NCI-H2227 treated with DMSO at 0.1 percent for 48 hours (cell line): ENCODE results near the gene HOXC13.
A peak's percentile ranks its signal among the peaks of the same experiment; 100 is the strongest.

Source experiments
- DNase-seq: peaks from one replicate; lab custom pipeline; 2025; lab: John Stamatoyannopoulos, UW

HOXC13 gene

DNA sequence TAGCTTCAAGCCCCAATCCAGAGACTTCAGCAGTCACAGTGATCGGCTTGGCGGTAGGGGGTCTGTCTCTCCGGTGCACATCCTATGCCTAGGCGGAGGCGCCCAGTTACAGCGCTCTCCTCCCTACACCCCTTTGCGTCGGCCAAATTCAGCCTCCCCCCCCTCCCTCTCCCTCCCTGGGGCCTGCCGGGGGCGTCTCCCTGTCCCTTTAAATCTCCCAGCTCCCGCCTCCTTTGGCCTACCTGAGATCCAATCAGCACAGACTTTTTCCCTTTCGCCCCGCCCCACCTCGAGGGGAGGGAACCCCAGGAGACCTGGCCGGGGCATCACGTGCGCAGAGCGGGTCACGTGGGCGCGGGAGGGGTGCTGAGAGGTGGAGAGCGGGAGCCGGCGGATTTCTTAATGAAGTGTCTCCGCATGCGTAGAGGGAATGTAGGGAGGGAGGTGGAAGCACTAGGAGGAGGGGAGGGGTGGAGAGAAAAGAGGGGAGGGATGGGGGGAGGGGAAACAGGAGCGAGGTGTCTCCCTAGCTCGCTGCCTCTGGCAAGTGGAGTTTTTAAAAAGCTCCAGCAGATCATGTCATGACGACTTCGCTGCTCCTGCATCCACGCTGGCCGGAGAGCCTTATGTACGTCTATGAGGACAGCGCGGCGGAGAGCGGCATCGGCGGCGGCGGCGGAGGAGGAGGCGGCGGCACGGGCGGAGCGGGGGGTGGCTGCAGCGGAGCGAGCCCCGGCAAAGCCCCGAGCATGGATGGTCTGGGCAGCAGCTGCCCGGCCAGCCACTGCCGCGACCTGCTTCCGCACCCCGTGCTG lies at the start of gene HOXC13:
TSS of gene HOXC13 (plus strand) at position 506 of the 815 bp plus-strand sequence. CDS start at position 582, 76 bp downstream.
- DNase-seq: peak; percentile 91

GRCh38 chr12:53890081-53890480 lies 48.5 kb upstream of the HOXC13 start:
- no peak for DNase-seq

GRCh38 chr12:53892762-53893395 lies 45.8 kb upstream of the HOXC13 start:
- DNase-seq: no peak

- no peak for DNase-seq
Observed at GRCh38 chr12:53899230-53899629, 39.4 kb upstream of the HOXC13 start.

- no peak for DNase-seq
Observed at GRCh38 chr12:53907103-53907502, 31.5 kb upstream of the HOXC13 start.

DNA sequence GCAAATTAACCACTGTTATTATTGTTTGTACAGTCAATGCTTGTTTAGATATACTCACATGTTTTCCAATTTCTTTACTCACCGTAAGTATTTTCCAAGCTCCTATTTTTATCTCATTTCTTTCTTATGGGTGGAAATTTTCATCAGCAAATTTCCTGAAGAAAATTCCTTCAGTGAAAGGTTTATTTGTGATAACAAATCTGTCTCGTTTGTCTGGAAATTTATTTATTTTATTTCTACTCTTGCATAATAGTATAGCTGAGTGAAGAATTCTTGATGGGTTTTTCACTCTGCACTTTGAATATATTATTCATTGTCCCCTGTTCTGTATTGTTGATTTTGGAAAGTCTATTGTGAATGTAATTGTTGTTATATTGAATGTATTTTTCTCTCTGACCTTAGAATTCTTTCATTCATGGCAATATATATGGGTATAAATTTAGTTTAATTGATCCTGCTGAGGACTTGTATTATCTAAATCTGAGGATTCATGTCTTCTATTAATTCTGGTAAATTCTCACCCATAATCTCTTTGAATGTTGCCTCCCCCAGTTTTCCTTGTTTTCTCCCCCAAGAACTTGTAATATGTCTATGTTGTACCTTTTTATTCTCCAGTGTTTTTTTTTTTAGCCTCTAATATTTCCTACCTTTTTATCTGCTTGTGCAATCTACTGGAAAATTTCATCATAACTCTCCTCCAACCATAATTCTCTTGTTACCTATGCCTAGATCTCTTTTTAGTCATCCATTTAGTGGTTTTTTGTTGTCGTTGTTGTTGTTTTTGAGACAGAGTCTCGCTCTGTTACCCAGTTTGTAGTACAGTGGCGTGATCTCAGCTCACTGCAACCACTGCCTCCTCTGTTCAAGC lies 21.6 kb upstream of the HOXC13 start:
- DNase-seq: no peak

DNA sequence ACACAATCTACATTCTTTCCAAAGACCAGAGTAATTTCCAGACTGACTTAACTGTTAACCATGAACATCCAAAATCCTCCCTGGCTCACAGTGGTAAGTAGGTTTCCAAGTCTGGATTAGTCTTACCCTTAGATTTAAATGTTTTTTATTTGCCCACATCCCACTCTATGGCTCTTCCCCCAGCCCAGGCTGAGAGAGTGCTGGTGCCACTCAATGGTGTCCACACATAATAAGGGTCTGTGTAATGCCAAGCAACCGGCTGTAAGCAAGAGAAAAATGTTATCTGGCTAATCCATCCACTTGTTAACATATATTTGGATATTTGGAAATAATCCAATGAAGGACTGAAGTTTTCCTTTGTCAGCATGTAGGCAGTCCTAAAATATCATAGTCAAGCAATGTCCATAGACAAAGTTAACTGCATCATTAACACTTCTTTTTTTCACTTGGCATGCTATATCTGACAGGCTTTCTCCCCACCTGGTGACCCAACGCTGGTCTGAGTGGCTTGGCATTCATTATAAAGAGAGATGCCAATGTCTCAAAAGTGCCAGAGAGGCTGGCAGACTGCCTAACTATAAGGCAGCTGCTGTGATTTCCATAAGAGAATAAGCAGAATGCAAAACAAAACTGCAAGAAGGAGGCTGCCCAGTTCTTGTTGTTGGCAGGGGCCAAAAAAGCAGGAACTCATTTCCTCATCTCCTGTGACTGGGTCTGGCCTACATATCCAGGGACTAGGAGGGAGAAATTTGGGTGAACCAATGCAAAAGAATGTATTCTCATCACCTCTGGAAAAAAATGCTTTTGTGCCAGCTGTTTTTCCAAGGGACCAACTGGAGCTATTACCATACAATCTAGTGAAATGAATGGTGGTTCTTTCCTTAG lies 13.9 kb upstream of the HOXC13 start:
- no peak for DNase-seq

DNA sequence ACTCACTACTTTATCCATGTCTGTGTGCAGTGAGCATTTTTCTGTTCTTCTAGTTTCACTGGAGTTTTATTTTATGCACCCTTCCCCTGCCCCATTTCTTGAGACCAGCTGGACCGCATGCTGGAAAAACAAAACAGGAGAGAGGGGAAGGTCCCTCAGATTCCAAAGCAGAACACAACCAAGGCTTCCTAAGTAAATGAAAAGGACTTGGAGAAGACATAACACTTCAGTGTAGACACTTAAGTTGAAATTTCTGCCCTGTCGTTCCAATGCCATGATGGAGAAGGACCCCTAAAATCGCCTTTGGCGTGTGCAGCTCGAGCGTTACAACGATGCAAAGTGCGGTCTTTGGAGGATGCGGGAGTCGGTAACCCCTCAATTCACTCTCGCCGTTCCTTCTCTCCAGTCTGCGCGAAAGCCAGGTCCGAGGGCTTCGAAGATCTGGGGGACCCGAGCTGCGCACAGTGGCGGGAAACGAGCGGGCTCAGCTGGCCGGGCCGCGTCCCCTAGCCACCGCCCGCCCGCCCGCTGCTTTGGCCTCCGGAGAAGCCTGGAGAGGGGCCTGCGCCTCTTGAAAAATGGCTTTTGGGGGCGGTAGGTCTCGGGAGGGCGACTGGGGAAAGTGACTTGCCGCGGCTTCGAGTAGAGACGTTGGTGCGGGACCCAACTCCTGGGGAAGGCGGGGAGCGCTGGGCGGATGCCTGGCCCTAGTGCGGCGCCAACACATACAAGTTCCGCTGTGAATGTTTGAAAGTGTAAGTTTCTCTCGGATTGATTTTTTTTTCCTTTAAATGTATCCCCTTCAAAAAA lies 11.2 kb upstream of the HOXC13 start:
- DNase-seq: no peak

DNA sequence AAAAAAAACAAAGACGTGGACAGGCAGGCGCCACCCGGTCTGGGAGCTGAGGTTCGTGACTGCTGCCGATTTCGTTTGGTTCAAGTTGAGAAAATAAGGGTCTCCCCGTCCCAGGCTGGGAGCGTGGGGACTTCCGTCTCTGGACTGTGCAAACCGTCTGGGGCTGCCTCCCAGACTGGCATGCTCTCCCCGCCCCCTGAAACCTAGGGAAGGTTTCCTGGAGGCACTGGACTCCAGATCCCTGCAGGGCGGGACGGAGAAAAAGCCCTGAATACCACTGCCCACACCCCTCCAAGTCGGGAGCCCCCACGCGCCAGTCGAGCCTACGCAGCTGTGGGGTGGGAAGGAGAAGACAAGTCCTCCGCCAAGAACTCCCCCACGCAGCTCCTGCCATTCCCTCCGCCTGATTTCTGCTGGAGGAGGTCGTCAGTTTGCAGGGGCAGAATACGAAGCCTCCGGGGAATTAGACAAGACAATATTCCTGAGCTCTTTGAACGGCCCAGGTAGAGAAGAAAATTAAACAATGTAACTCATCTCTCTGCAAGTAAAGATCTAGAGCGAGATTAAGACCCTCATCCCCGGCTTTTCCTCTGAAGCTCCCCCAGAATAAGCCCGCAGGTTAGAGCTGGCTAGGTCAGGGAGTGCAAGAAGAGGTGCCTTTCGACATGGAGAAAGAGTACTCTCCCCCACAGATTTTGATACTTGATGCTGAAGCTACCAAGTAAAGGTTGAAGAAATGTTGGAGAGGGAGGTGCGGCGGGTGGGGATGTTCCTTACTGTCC lies 10.4 kb upstream of the HOXC13 start:
- DNase-seq: no peak

DNA sequence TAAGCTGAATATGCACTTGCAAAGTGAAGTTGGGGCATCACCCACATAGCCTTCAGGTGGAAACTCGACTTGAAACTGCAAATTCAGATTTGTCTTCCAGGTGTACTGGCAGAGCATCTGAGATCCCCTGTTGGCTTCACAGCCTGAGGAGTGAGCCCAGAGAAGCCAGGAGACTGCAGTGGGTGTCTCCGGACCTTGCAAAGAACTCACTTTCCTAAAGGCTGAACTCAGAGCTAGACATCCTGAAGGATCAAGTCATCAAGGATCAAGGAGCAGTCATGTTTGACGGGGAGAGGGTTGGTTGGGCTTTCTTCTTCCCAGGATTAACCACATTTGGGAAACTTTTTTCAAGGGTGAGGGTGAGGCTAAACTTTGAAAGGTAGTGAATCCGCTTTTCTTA lies 9.1 kb upstream of the HOXC13 start:
- no peak for DNase-seq

- no peak for DNase-seq
Observed at GRCh38 chr12:53930591-53931255, 7.9 kb upstream of the HOXC13 start.

GRCh38 chr12:53931844-53932581 lies 6.6 kb upstream of the HOXC13 start:
- DNase-seq: no peak

- DNase-seq: no peak
Observed at GRCh38 chr12:53932915-53933314, 5.7 kb upstream of the HOXC13 start.

DNA sequence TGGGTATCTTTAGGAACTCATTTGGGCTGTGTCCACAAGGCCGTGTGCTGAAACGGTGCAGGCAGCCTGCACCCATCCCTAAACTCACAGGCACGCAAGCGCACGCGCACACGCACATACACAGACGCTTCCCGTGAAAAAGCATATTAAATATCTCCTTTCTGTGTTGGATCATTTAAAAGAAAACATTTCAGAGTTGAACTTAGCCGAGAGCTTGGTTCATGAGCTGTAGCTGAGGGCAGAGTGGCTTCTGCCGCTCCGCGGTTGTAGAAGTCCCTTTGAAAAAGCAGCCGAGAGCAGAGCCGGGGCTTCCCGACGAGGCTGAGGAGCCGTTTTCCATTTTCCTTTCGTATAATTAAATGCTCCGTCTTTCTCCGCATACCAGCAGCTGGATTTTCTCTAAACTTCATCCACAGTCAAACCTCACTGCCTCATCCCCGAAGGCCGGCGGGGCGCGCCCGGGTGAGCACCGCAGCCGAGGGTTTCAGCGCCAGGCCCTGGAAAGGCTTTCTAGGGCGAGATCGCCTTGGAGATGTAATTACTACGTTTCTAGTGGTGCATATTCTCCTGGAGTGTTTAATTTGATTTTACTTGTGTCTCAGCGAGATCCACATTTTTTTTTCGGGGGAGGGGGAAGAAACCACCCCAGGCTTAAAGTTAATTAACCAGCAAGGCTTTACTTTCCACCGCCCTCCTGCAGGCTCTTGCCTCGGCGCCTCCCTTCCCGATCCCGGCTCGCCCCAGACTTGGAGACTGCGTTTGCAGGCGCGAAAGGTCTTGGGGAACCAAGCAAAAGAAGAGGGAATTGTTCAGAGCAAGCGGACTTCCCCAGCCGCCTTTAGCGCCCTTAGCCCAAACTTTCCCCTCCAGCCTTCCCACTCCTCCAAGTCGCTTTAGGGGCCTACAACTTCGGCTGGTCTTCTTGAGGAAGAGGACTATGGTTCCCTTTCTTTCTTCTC lies 3.0 kb upstream of the HOXC13 start:
- DNase-seq: no peak

GRCh38 chr12:53937099-53937498 lies 1.5 kb upstream of the HOXC13 start:
- DNase-seq: no peak

DNA sequence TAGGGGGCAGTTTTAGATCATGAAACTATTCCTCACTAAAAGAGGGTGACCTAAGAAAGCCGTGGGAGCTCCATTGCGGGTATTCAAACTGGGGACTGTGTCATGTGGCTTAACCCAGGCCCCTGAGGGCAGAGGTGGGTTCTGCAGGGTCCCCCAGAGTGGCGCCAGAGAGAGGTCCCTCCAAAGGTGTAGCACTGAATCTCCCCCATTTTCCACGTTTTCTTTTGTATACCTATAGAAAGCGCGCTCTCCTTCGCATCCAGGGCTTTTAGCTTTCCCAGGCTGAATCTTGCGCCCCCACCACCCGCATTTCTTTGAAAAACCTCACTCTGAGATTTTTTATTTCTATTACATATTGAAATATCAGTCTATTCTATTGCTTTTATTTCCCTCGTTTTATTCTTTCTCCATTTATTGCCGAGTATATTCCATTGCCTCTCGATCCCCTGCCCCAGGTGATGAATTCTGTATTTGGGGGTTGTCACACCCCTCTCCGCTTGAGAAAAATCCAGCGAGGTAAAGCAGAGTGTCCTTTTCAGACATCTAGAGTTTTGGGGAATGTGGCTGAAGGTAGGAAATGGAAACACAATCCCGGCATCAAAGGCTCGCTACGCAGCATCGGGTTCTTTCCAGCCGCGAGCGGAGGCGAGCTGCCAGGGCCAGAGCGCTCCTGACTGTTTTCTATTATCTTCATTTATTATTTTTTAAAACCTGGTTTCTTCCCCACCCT lies 870 bp upstream of the HOXC13 start:
- no peak for DNase-seq
